Measurements from ENCODE around the gene FAM174C. TPM values are rescaled to one million over a fixed set of nuclear protein-coding genes. Genes with fewer than 3 reads are reported as not detected.

FAM174C gene
- polyA plus RNA-seq, 1 donor (not counting 4 experiments of a cell fraction or from before 2014, with no cell fraction given) = 18.5 TPM

DNA sequence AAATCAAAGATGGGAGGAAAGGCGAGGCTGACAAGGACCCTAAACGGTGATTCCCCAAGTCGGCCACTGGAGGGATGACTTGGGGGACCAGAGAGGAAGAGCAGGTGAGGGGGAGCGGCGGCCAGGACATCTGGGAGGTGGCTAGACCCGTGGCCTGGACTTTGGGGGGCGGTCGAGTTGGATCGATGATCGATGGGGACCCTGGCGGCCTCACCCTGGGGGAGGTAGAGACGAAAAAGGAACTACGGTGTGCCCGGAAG lies 13.9 kb upstream of the FAM174C start:
- Histone ChIP-seq H3K9ac (ENCODE audit: control insufficient read depth, extremely low read depth, insufficient read depth, low read length) (peak overlapping the region; percentile 88), H3K9me3 (ENCODE audit: control insufficient read depth, low read depth, low read length) (no peaks in the 10 kb centered on the region), H3K4me3 (ENCODE audit: control insufficient read depth in 2 of 3, extremely low read depth in 1 of 3, insufficient read depth in 2 of 3, low read depth in 1 of 3, low read length in 3 of 3) (peak overlapping the region; percentile 76 to 90 (median 90)), H3K4me2 (ENCODE audit: control insufficient read depth, extremely low read depth, insufficient read depth, low read depth, low read length) (peak overlapping the region; percentile 96), H3K79me2 (ENCODE audit: control insufficient read depth, insufficient read depth, low read length) (peaks cover 14% of the 10 kb centered on the region), H3K4me1 (ENCODE audit: control insufficient read depth, extremely low read depth, insufficient read depth, low read length) (peaks cover 71% of the 10 kb centered on the region), H3K36me3 (ENCODE audit: control insufficient read depth in 2 of 2, extremely low read depth in 1 of 2, insufficient read depth in 2 of 2, low read length in 2 of 2) (peaks cover 9 to 27% of the 10 kb centered on the region in 2 experiments), H3K27me3 (ENCODE audit: control insufficient read depth, extremely low read depth, insufficient read depth, low read length) (no peaks in the 10 kb centered on the region), H3K27ac (ENCODE audit: control insufficient read depth, insufficient read depth, low read length) (peak overlapping the region; percentile 89), H4K20me1 (ENCODE audit: control insufficient read depth, extremely low read depth, insufficient read depth, low read length) (peaks cover 12% of the 10 kb centered on the region), H3K9me1 (ENCODE audit: control insufficient read depth, extremely low read depth, insufficient read depth, low read length) (peaks cover 2% of the 10 kb centered on the region), H2AFZ (ENCODE audit: control insufficient read depth, low read length) (no peak overlapping the region)
- DNase-seq (ENCODE audit: low read depth, low spot score) (no peak), FAIRE-seq (no peak)
- TF ChIP-seq, protein P1, sequence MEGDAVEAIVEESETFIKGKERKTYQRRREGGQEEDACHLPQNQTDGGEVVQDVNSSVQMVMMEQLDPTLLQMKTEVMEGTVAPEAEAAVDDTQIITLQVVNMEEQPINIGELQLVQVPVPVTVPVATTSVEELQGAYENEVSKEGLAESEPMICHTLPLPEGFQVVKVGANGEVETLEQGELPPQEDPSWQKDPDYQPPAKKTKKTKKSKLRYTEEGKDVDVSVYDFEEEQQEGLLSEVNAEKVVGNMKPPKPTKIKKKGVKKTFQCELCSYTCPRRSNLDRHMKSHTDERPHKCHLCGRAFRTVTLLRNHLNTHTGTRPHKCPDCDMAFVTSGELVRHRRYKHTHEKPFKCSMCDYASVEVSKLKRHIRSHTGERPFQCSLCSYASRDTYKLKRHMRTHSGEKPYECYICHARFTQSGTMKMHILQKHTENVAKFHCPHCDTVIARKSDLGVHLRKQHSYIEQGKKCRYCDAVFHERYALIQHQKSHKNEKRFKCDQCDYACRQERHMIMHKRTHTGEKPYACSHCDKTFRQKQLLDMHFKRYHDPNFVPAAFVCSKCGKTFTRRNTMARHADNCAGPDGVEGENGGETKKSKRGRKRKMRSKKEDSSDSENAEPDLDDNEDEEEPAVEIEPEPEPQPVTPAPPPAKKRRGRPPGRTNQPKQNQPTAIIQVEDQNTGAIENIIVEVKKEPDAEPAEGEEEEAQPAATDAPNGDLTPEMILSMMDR (optimal IDR thresholded peaks at IDR 0.05 in 1 of 3, IDR thresholded peaks at IDR 0.05 in 1 of 3, conservative IDR thresholded peaks at IDR 0.05 in 1 of 3; ENCODE audit: extremely low read depth in 1 of 3, insufficient read depth in 2 of 3, low read length in 3 of 3) = no peak
- TF ChIP-seq EZH2 (IDR thresholded peaks at IDR 0.05; ENCODE audit: low read length) = no peak
- dilution Hi-C loops (cut with MboI; ENCODE audit: extremely low pct_ligation_motif_present, low sequenced_read_pairs) = no loop called here

DNA sequence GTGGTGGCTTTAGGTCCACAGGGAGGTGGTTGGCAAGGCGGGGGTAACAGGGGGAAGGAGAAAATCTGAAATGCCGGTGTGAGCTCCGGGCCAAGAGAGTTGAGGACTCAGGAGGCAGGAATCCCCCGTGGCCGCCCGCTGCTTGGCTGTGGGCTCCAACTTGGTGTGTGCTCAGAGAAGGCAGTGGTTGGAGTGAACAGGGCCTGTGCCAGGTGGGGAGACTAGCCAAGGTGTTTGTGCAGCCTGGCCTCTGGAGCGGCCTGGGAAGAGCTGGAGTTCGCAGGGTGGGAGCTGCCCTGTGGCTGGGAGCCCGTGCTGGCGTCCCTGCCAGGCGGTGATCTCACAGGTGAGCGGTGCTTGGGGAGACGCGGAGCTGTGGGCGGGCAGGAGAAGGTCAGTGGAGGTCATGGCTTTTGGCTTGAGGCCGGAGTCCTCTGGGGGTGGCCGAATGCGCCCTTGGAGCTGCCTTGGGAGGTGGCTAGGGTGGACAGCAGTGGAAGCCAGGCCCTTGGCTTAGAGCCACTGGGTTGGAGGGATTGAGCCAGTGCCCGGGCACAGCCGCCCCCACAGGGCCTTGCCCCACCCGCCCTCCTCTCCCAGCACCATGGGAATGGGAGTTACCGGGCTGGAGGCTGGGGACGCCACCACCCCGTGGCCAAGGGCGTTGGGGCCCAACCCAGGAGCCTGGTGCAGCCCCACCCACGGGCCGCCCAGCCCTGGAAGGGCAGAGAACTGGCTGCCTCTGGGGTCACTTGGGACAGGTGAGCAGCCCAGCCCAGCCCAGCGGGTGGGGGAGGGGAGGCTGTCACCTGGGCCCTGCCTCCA lies 13.3 kb upstream of the FAM174C start:
- Histone ChIP-seq H3K4me3 (ENCODE audit: control insufficient read depth in 2 of 3, extremely low read depth in 1 of 3, insufficient read depth in 2 of 3, low read depth in 1 of 3, low read length in 3 of 3) (peak overlapping the region; percentile 76 to 90 (median 90)), H3K27me3 (ENCODE audit: control insufficient read depth, extremely low read depth, insufficient read depth, low read length) (no peaks in the 10 kb centered on the region), H3K9me3 (ENCODE audit: control insufficient read depth, low read depth, low read length) (no peaks in the 10 kb centered on the region), H3K9me1 (ENCODE audit: control insufficient read depth, extremely low read depth, insufficient read depth, low read length) (peaks cover 2% of the 10 kb centered on the region), H3K9ac (ENCODE audit: control insufficient read depth, extremely low read depth, insufficient read depth, low read length) (peak overlapping the region; percentile 88), H3K79me2 (ENCODE audit: control insufficient read depth, insufficient read depth, low read length) (peaks cover 9% of the 10 kb centered on the region), H3K27ac (ENCODE audit: control insufficient read depth, insufficient read depth, low read length) (peak overlapping the region; percentile 89), H4K20me1 (ENCODE audit: control insufficient read depth, extremely low read depth, insufficient read depth, low read length) (peaks cover 6% of the 10 kb centered on the region), H3K4me1 (ENCODE audit: control insufficient read depth, extremely low read depth, insufficient read depth, low read length) (peaks cover 68% of the 10 kb centered on the region), H3K36me3 (ENCODE audit: control insufficient read depth in 2 of 2, extremely low read depth in 1 of 2, insufficient read depth in 2 of 2, low read length in 2 of 2) (peaks cover 7 to 21% of the 10 kb centered on the region in 2 experiments), H3K4me2 (ENCODE audit: control insufficient read depth, extremely low read depth, insufficient read depth, low read depth, low read length) (peak overlapping the region; percentile 96), H2AFZ (ENCODE audit: control insufficient read depth, low read length) (no peak overlapping the region)
- DNase-seq (ENCODE audit: low read depth, low spot score) (no peak), FAIRE-seq (no peak)
- dilution Hi-C loops (cut with MboI; ENCODE audit: extremely low pct_ligation_motif_present, low sequenced_read_pairs) = no loop called here
- TF ChIP-seq, protein P1 (optimal IDR thresholded peaks at IDR 0.05 in 1 of 3, IDR thresholded peaks at IDR 0.05 in 1 of 3, conservative IDR thresholded peaks at IDR 0.05 in 1 of 3; ENCODE audit: extremely low read depth in 1 of 3, insufficient read depth in 2 of 3, low read length in 3 of 3) = no peak
- TF ChIP-seq EZH2 (IDR thresholded peaks at IDR 0.05; ENCODE audit: low read length) = no peak

Measured in keratinocyte (primary cell).